Measurements from ENCODE around the gene RTKN. TPM values are rescaled to one million over a fixed set of nuclear protein-coding genes. Genes with fewer than 3 reads are reported as not detected.
"Not testable (repeated sequence)": the region's sequence is repeated elsewhere in the genome, so short reads cannot be mapped to it uniquely, and the experiment has no call there.

RTKN gene
- total RNA-seq, 5 donors from 2014 or later (not counting 1 experiment from before 2014, with no cell fraction given): 0.93 to 1.7 (median 0.96) TPM; not detected in 1

DNA sequence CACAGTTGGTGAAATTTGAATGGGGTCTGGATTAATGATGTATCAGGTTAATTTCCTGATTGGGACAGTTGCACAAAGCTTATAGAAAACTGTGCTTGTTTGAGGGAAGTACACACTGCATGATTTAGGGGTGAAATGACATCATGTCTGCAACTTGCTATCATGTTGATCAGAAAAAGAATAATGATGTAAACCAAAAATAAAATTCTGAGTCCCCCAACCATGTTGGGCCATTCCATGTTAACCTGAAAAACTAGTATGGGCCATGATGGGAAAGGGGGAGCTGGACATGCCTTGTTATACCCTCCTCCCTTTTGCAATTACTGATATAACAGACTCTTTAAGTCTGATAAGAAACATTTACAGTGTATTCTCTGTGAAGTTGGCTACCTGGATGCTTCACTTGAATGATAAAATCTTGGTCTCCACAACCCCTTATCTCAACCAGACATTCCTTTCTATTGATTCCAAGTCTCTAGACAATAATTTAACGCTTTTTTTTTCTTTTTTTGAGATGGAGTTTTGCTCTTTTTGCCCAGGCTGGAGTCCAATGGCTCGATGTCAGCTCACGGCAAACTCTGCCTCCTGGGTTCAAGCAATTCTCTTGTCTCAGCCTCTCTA lies 8.9 kb upstream of the RTKN start:
- no peaks in the 10 kb centered on the region for H3K36me3 ChIP-seq (ENCODE audit: control insufficient read depth in 2 of 2, extremely low read depth in 1 of 2, insufficient read depth in 1 of 2, low read length in 1 of 2)
- Mint-ChIP-seq H3K4me3 (no peak overlapping the region), H3K4me1 (peaks cover 26 to 30% (median 29%) of the 10 kb centered on the region in 3 donors), H3K36me3 (no peaks in the 10 kb centered on the region), H3K27ac (no peak overlapping the region), H3K27me3 (peaks cover 0 to 2% of the 10 kb centered on the region in 2 donors), H3K9me3 (no peaks in the 10 kb centered on the region)
- H3K27ac ChIP-seq (ENCODE audit: low read length): no peak overlapping the region
- H3K4me3 ChIP-seq (ENCODE audit: control insufficient read depth in 1 of 2, extremely low read depth in 1 of 2, low read length in 1 of 2): no peak overlapping the region
- WGBS (ENCODE audit: insufficient coverage): 100% methylated on average over 2 of the region's 3 CpGs
- ChIA-PET POLR2A (no interaction called here), CTCF (interaction anchor here in 1 of 2 donors (0.6 kb wide), 1 partner anchor 52 kb away, joined by 3 read pairs; no protein-coding TSS in a partner anchor)
- DNase-seq (no peak), ATAC-seq (replicated peaks in 1 of 4) (no peak)
- peaks cover 17 to 24% of the 10 kb centered on the region in 2 experiments for H3K4me1 ChIP-seq (ENCODE audit: control insufficient read depth in 1 of 2, extremely low read depth in 1 of 2, insufficient read depth in 2 of 2, low read length in 2 of 2)
- no peaks in the 10 kb centered on the region for H3K9me3 ChIP-seq
- H3K27me3 ChIP-seq (replicated peaks in 1 of 2; ENCODE audit: control insufficient read depth in 2 of 2, extremely low read depth in 1 of 2, insufficient read depth in 2 of 2, low read length in 1 of 2): no peaks in the 10 kb centered on the region

DNA sequence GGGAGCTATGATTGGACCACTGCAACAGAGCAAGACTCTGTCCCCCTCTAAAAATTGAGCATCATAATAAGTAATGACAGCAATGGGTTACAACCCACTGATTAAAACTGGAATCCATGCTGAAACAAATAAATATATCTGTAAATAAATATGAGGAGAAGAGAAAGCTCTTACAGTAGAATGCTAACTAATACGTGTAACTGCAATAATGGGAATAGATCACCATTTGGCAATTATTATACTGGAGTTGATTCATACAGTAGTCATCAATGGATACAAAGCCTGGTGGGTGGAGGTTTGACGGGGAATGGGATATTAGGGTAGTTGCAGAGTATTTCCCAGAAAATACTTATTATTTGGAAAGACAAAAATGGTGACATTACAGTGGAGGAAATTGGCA lies 7.0 kb upstream of the RTKN start:
- H3K36me3 ChIP-seq (ENCODE audit: control insufficient read depth in 2 of 2, extremely low read depth in 1 of 2, insufficient read depth in 1 of 2, low read length in 1 of 2): no peaks in the 10 kb centered on the region
- DNase-seq (no peak), ATAC-seq (replicated peaks in 1 of 4) (no peak)
- ChIA-PET POLR2A (no interaction called here), CTCF (no interaction called here)
- Mint-ChIP-seq H3K4me3 (no peak overlapping the region), H3K4me1 (peaks cover 11 to 17% (median 15%) of the 10 kb centered on the region in 3 donors), H3K9me3 (no peaks in the 10 kb centered on the region), H3K27me3 (peaks cover 3 to 8% of the 10 kb centered on the region in 2 donors), H3K27ac (no peak overlapping the region), H3K36me3 (no peaks in the 10 kb centered on the region)
- WGBS (ENCODE audit: insufficient coverage): 100% methylated on average over 1 of the region's 2 CpGs
- peaks cover 0 to 6% of the 10 kb centered on the region in 2 experiments for H3K27me3 ChIP-seq (replicated peaks in 1 of 2; ENCODE audit: control insufficient read depth in 2 of 2, extremely low read depth in 1 of 2, insufficient read depth in 2 of 2, low read length in 1 of 2)
- H3K9me3 ChIP-seq: no peaks in the 10 kb centered on the region
- no peak overlapping the region for H3K27ac ChIP-seq (ENCODE audit: low read length)
- H3K4me3 ChIP-seq (ENCODE audit: control insufficient read depth in 1 of 2, extremely low read depth in 1 of 2, low read length in 1 of 2): no peak overlapping the region
- peaks cover 8 to 16% of the 10 kb centered on the region in 2 experiments for H3K4me1 ChIP-seq (ENCODE audit: control insufficient read depth in 1 of 2, extremely low read depth in 1 of 2, insufficient read depth in 2 of 2, low read length in 2 of 2)

DNA sequence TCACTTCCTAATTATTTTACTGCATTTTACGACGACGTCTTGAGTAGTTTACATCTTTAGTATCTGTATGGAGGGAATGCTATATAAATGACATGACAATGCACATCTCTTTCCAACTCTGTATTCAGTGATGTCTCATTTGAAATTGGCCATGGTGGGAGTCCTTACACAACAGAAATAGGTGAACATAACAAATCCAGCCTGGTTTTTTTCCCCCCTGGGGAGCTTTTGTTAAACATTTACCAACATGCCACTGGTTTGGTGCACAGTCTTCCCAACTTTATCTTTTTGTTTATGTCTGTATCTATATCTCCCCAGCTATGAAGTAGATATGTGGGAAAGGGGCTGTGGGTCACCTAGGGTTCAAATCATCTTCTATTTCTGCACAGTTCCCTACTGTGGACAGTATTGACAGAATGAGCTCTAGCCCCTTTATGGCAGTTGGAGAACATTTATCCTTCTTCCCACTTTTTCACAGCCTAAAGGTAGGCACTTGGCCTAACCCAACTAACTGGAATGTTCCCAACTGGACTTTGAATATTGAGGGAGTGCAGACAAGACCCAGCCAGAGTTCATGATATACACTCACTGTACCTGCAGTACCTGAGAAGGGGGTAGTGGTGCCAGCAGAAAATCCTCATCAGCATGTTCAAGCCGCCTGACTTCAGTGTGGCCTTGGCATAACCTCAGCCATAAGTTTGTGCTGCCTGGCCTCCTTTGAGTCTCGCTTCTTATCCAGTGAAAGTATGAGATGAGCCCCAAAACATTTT lies 5.7 kb upstream of the RTKN start:
- no peak for ATAC-seq (replicated peaks in 1 of 4)
- ChIA-PET POLR2A (no interaction called here), CTCF (no interaction called here)
- Mint-ChIP-seq H3K27me3 (peaks cover 5 to 13% of the 10 kb centered on the region in 2 donors), H3K9me3 (no peaks in the 10 kb centered on the region), H3K4me1 (peaks cover 3 to 8% (median 6%) of the 10 kb centered on the region in 3 donors), H3K4me3 (no peak overlapping the region), H3K36me3 (no peaks in the 10 kb centered on the region), H3K27ac (no peak overlapping the region)
- no peak for DNase-seq
- H3K4me3 ChIP-seq (ENCODE audit: control insufficient read depth in 1 of 2, extremely low read depth in 1 of 2, low read length in 1 of 2): no peak overlapping the region
- 100% methylated on average over 1 of the region's 5 CpGs for WGBS (ENCODE audit: insufficient coverage)
- peaks cover 2 to 7% of the 10 kb centered on the region in 2 experiments for H3K4me1 ChIP-seq (ENCODE audit: control insufficient read depth in 1 of 2, extremely low read depth in 1 of 2, insufficient read depth in 2 of 2, low read length in 2 of 2)
- H3K36me3 ChIP-seq (ENCODE audit: control insufficient read depth in 2 of 2, extremely low read depth in 1 of 2, insufficient read depth in 1 of 2, low read length in 1 of 2): no peaks in the 10 kb centered on the region
- peaks cover under 1 to 18% of the 10 kb centered on the region in 2 experiments for H3K27me3 ChIP-seq (replicated peaks in 1 of 2; ENCODE audit: control insufficient read depth in 2 of 2, extremely low read depth in 1 of 2, insufficient read depth in 2 of 2, low read length in 1 of 2)
- H3K9me3 ChIP-seq: no peaks in the 10 kb centered on the region
- no peak overlapping the region for H3K27ac ChIP-seq (ENCODE audit: low read length)

GRCh38 chr2:74444498-74445318 lies 3.0 kb upstream of the RTKN start:
- no peak overlapping the region for H3K27ac ChIP-seq (ENCODE audit: low read length)
- H3K4me3 ChIP-seq (ENCODE audit: control insufficient read depth in 1 of 2, extremely low read depth in 1 of 2, low read length in 1 of 2): no peak overlapping the region
- peaks cover 4 to 44% of the 10 kb centered on the region in 2 experiments for H3K27me3 ChIP-seq (replicated peaks in 1 of 2; ENCODE audit: control insufficient read depth in 2 of 2, extremely low read depth in 1 of 2, insufficient read depth in 2 of 2, low read length in 1 of 2)
- peaks cover 13 to 31% of the 10 kb centered on the region in 2 donors for H3K27me3 Mint-ChIP-seq
- H3K4me1 Mint-ChIP-seq: peaks cover 13 to 15% (median 13%) of the 10 kb centered on the region in 3 donors
- H3K36me3 Mint-ChIP-seq: no peaks in the 10 kb centered on the region
- no peak for DNase-seq
- POLR2A ChIA-PET: interaction anchor here in 1 of 2 donors (0.6 kb wide), 1 partner anchor 64 kb away, joined by 3 read pairs; no protein-coding TSS in a partner anchor
- 38% methylated on average over 1 of the region's 5 CpGs for WGBS (ENCODE audit: insufficient coverage)
- CTCF ChIA-PET: interaction anchor here in 1 of 2 donors (0.6 kb wide), 1 partner anchor 227 kb away, joined by 3 read pairs; no protein-coding TSS in a partner anchor
- no peaks in the 10 kb centered on the region for H3K36me3 ChIP-seq (ENCODE audit: control insufficient read depth in 2 of 2, extremely low read depth in 1 of 2, insufficient read depth in 1 of 2, low read length in 1 of 2)
- peaks cover 0 to 26% of the 10 kb centered on the region in 2 experiments for H3K4me1 ChIP-seq (ENCODE audit: control insufficient read depth in 1 of 2, extremely low read depth in 1 of 2, insufficient read depth in 2 of 2, low read length in 2 of 2)
- no peaks in the 10 kb centered on the region for H3K9me3 ChIP-seq
- H3K9me3 Mint-ChIP-seq: no peaks in the 10 kb centered on the region
- no peak for ATAC-seq (replicated peaks in 1 of 4)
- no peak overlapping the region for H3K27ac Mint-ChIP-seq
- H3K4me3 Mint-ChIP-seq: no peak overlapping the region

- peak overlapping the region; percentile 56 to 77 (median 59) for H3K4me3 Mint-ChIP-seq
- ATAC-seq (replicated peaks in 1 of 4); DNase-seq; H3K27ac Mint-ChIP-seq; H3K9me3 Mint-ChIP-seq; H3K36me3 Mint-ChIP-seq; H3K9me3 ChIP-seq; H3K36me3 ChIP-seq (ENCODE audit: control insufficient read depth in 2 of 2, extremely low read depth in 1 of 2, insufficient read depth in 1 of 2, low read length in 1 of 2); POLR2A ChIA-PET; H3K27ac ChIP-seq (ENCODE audit: low read length): not testable (repeated sequence)
- peaks cover 0 to 26% of the 10 kb centered on the region in 2 experiments for H3K4me1 ChIP-seq (ENCODE audit: control insufficient read depth in 1 of 2, extremely low read depth in 1 of 2, insufficient read depth in 2 of 2, low read length in 2 of 2)
- peak overlapping the region in 1 of 2 donors; percentile 35 for H3K4me3 ChIP-seq (ENCODE audit: control insufficient read depth in 1 of 2, extremely low read depth in 1 of 2, low read length in 1 of 2)
- CTCF ChIA-PET: interaction anchor here in 1 of 2 donors (0.7 kb wide), 1 partner anchor 31 kb away, joined by 3 read pairs; no protein-coding TSS in a partner anchor
- peaks cover 4 to 54% of the 10 kb centered on the region in 2 experiments for H3K27me3 ChIP-seq (replicated peaks in 1 of 2; ENCODE audit: control insufficient read depth in 2 of 2, extremely low read depth in 1 of 2, insufficient read depth in 2 of 2, low read length in 1 of 2)
- H3K27me3 Mint-ChIP-seq: peaks cover 21 to 44% of the 10 kb centered on the region in 2 donors
- peaks cover 13 to 15% (median 14%) of the 10 kb centered on the region in 3 donors for H3K4me1 Mint-ChIP-seq
- WGBS (ENCODE audit: insufficient coverage): 100% methylated on average over 2 of the region's 16 CpGs
Measured at GRCh38 chr2:74442483-74443297, 953 bp upstream of the RTKN start.
